A204.1 (cell line): ENCODE data around the gene ITGB1BP2.
"Not testable (repeated sequence)": the region's sequence is repeated elsewhere in the genome, so short reads cannot be mapped to it uniquely, and the experiment has no call there.

ENCODE experiments used
- FAIRE-seq: peaks from 2 replicates; lab custom pipeline; 2012; peaks lifted over from hg19 to GRCh38; lab: Jason Lieb, UNC

Gene ITGB1BP2

GRCh38 chrX:71302461-71303213, 1.1 kb downstream of the ITGB1BP2 start:
- no peak for FAIRE-seq

- FAIRE-seq: no peak
These were observed 3.0 kb downstream of the ITGB1BP2 start for GRCh38 chrX:71304561-71304960.

- FAIRE-seq: no peak
These were observed 14.4 kb downstream of the ITGB1BP2 start for GRCh38 chrX:71315917-71316316.

GRCh38 chrX:71316959-71317358, 15.4 kb downstream of the ITGB1BP2 start:
- FAIRE-seq: not testable (repeated sequence)

- FAIRE-seq: no peak
These were observed 18.6 kb downstream of the ITGB1BP2 start for GRCh38 chrX:71320126-71320525.

GRCh38 chrX:71321731-71322130, 20.2 kb downstream of the ITGB1BP2 start:
- no peak for FAIRE-seq

GRCh38 chrX:71324452-71324851, 22.9 kb downstream of the ITGB1BP2 start:
- FAIRE-seq: not testable (repeated sequence)

- FAIRE-seq: no peak
These were observed 24.8 kb downstream of the ITGB1BP2 start for GRCh38 chrX:71326394-71326793.

GRCh38 chrX:71349151-71349665, 47.7 kb downstream of the ITGB1BP2 start:
- not testable (repeated sequence) for FAIRE-seq

GRCh38 chrX:71349867-71350266, 48.3 kb downstream of the ITGB1BP2 start:
- not testable (repeated sequence) for FAIRE-seq

GRCh38 chrX:71352439-71352838, 50.9 kb downstream of the ITGB1BP2 start:
- not testable (repeated sequence) for FAIRE-seq
